ENCODE results near the gene DNAH7.

DNAH7 gene

DNA sequence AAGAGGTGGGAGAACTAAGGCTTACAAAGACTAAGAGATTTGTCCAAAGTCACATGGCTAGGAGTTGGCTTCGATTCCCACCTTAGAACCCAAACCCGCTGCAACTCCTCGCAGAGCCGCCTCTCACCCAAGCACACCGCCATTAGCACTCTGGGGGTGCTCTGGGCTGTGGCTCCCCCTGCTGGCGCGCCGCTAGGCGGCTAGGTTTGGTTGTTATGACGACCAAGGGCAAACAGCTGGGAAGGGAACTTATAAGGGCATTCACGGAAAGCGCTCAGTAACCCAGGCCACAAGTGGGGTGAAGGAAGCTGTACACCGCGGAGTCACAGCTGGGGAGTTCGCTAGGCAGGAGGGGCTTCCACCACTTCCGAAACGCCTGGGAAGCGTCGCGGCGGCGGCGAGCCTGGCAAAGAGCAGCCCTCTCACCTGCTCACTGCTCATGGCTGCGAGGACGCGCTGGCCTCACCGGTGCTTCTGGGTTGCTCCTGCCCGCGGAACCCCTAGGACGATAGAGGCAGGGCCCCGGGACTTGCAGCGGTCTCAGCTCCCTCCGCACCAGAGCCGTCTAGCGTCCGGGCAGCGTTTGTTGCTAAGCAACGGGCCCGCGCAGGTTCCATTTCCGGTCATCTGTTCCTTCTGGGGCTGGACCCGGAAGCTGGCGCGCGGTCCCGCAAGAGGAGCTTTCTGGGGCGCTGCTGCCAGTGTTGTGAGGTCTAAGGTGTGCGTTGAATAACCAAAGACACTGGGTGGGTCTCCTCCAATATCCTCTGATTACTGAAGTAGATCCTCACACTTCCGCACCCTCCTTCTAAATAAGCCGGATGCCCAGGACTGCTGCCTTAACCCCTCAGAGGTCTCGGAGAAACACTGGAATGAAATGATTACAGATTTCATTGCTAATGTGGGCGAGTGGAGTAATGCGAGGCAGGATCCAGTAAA is at the start of gene DNAH7:
TSS of gene DNAH7 (minus strand) at position 567 of the 939 bp plus-strand sequence. CDS start at position 441, 126 bp downstream.
- TF ChIP-seq, protein P1, sequence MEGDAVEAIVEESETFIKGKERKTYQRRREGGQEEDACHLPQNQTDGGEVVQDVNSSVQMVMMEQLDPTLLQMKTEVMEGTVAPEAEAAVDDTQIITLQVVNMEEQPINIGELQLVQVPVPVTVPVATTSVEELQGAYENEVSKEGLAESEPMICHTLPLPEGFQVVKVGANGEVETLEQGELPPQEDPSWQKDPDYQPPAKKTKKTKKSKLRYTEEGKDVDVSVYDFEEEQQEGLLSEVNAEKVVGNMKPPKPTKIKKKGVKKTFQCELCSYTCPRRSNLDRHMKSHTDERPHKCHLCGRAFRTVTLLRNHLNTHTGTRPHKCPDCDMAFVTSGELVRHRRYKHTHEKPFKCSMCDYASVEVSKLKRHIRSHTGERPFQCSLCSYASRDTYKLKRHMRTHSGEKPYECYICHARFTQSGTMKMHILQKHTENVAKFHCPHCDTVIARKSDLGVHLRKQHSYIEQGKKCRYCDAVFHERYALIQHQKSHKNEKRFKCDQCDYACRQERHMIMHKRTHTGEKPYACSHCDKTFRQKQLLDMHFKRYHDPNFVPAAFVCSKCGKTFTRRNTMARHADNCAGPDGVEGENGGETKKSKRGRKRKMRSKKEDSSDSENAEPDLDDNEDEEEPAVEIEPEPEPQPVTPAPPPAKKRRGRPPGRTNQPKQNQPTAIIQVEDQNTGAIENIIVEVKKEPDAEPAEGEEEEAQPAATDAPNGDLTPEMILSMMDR (conservative IDR thresholded peaks at IDR 0.05; ENCODE audit: low read depth, low read length), result peak; percentile 65
- Histone ChIP-seq H3K79me2 (ENCODE audit: insufficient read depth, low read depth) (no peaks in the 10 kb centered on the region), H3K36me3 (ENCODE audit: insufficient read depth) (no peaks in the 10 kb centered on the region), H3K4me3 (IDR thresholded peaks at IDR 0.05; ENCODE audit: insufficient read depth, low read depth, low read length) (peak within 1 kb of the TSS; percentile 26), H2AFZ (ENCODE audit: low read depth) (peak within 1 kb of the TSS; percentile 97), H3K27me3 (ENCODE audit: insufficient read depth, low read depth) (no peaks in the 10 kb centered on the region), H4K20me1 (ENCODE audit: insufficient read depth) (no peaks in the 10 kb centered on the region), H3K27ac (peak within 1 kb of the TSS; percentile 70), H3K4me1 (ENCODE audit: low read depth, poor library complexity, severe bottlenecking) (peaks cover 25% of the 10 kb centered on the region), H3K9ac (peak within 1 kb of the TSS; percentile 72), H3K4me2 (peak within 1 kb of the TSS; percentile 28)

DNA sequence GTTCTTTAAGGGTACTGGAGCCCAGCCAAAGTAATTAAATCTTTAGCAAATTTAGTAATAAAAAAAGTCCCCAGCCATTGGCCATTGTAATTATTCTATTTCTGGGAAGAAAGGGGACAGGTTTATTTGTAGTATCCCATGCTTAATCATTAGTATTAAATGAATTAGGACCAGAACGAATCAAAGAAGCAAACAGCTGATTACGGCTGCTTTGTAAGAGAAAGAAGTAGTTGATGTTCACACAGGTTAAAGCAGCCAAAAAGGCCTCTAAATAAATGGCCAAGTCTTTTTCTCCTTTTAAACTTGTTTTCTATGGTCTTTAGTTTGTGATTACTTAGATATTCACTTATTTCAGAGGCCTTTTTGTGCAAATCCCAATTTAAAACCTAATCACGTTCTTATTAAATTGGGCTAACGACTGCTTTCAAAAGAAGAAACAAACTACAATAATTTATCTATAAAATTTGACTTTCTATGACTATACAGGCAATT is 48.6 kb upstream of the DNAH7 start:
- Histone ChIP-seq H3K4me2 (no peak overlapping the region), H2AFZ (ENCODE audit: low read depth) (no peak overlapping the region), H3K9ac (no peak overlapping the region), H3K27me3 (ENCODE audit: insufficient read depth, low read depth) (no peaks in the 10 kb centered on the region), H3K4me1 (ENCODE audit: low read depth, poor library complexity, severe bottlenecking) (no peaks in the 10 kb centered on the region), H3K27ac (no peak overlapping the region), H3K4me3 (IDR thresholded peaks at IDR 0.05; ENCODE audit: insufficient read depth, low read depth, low read length) (no peak overlapping the region), H3K79me2 (ENCODE audit: insufficient read depth, low read depth) (no peaks in the 10 kb centered on the region), H4K20me1 (ENCODE audit: insufficient read depth) (no peaks in the 10 kb centered on the region), H3K36me3 (ENCODE audit: insufficient read depth) (no peaks in the 10 kb centered on the region)
- TF ChIP-seq, protein P1 (conservative IDR thresholded peaks at IDR 0.05; ENCODE audit: low read depth, low read length), result no peak

DNA sequence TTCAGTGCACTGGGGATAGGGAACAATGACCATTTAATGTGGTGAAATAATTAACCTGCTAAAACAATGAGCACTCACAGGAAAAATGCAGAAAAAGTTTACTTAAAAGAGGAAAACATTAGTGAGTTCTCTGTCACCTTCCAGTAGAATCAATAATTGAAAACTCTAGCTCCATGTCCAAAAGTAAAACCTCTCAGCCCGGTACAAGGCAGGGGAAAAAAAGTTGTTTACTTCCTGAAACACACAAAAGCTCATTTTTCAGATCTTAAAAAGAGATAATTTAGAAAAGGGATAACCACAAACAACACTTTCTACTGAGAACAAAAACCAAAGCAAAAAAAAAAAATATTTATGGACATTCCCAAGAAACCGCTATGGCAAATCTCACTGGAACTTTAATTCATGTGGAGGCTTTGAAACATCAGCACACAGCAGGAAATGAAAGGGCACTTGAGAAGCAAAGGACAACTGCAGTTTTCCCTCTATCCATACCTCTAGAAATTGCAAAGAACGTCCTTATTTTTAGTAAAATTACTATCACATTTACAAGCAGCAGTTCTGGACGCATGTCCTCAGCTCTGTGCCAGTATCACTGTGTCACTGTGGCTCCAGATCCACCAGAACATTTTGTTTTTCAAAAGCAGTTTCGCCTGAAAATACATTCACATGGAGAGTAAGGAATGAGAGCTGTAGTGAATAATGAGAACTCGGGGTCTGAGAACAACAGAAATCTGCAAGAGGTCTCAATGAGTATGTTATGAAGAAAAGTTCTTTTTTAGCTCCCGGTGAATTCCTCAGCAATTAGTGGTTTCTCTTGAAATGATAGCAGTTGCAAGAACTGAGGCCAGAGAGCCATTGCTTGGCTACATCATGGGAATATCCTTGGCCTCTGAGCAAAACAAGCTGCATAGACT is 44.7 kb upstream of the DNAH7 start:
- no peak overlapping the region for H2AFZ ChIP-seq (ENCODE audit: low read depth)
- H3K4me3 ChIP-seq (IDR thresholded peaks at IDR 0.05; ENCODE audit: insufficient read depth, low read depth, low read length), result no peak overlapping the region
- H4K20me1 ChIP-seq (ENCODE audit: insufficient read depth), result no peaks in the 10 kb centered on the region
- no peaks in the 10 kb centered on the region for H3K79me2 ChIP-seq (ENCODE audit: insufficient read depth, low read depth)
- H3K4me1 ChIP-seq (ENCODE audit: low read depth, poor library complexity, severe bottlenecking), result peaks cover 8% of the 10 kb centered on the region
- H3K9ac ChIP-seq, result no peak overlapping the region
- no peak overlapping the region for H3K27ac ChIP-seq
- H3K36me3 ChIP-seq (ENCODE audit: insufficient read depth), result no peaks in the 10 kb centered on the region
- no peaks in the 10 kb centered on the region for H3K27me3 ChIP-seq (ENCODE audit: insufficient read depth, low read depth)
- TF ChIP-seq, protein P1 (conservative IDR thresholded peaks at IDR 0.05; ENCODE audit: low read depth, low read length), result no peak
- H3K4me2 ChIP-seq, result no peak overlapping the region

DNA sequence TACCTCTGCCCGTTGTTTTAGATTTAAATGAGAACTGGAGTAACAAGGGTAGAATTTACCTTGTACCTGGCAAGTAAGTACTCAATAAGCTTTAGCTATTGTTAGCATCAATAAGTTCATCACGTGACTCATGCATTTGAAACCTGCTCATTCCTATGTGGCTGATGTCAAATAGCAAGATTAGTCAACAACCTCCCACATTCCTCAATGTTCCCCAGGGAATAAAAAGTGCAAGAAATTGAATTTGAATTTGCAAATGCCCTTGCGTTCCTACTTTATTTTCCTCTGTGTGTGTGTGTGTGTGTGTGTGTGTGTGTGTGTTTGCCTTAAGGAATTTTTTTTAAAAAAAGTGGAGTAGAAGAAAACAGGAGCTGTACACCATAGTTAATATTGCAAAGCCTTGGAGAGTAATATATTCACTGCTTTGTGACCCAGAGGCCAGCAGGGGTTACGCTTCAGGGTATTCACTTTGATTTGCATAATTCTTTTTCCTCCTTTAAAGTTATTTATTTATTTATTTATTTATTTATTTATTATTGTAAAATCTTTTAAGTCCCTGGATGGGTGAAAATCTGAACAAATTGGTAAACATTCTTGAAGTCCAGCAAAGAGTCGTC is 43.9 kb upstream of the DNAH7 start:
- H4K20me1 ChIP-seq (ENCODE audit: insufficient read depth), result no peaks in the 10 kb centered on the region
- H3K27me3 ChIP-seq (ENCODE audit: insufficient read depth, low read depth), result no peaks in the 10 kb centered on the region
- H3K9ac ChIP-seq, result no peak overlapping the region
- no peaks in the 10 kb centered on the region for H3K79me2 ChIP-seq (ENCODE audit: insufficient read depth, low read depth)
- H3K27ac ChIP-seq, result no peak overlapping the region
- TF ChIP-seq, protein P1 (conservative IDR thresholded peaks at IDR 0.05; ENCODE audit: low read depth, low read length), result no peak
- peaks cover 8% of the 10 kb centered on the region for H3K4me1 ChIP-seq (ENCODE audit: low read depth, poor library complexity, severe bottlenecking)
- no peaks in the 10 kb centered on the region for H3K36me3 ChIP-seq (ENCODE audit: insufficient read depth)
- H2AFZ ChIP-seq (ENCODE audit: low read depth), result no peak overlapping the region
- no peak overlapping the region for H3K4me3 ChIP-seq (IDR thresholded peaks at IDR 0.05; ENCODE audit: insufficient read depth, low read depth, low read length)
- H3K4me2 ChIP-seq, result no peak overlapping the region
